ENCODE measurements around the gene ANKRD33.

ANKRD33 gene

DNA sequence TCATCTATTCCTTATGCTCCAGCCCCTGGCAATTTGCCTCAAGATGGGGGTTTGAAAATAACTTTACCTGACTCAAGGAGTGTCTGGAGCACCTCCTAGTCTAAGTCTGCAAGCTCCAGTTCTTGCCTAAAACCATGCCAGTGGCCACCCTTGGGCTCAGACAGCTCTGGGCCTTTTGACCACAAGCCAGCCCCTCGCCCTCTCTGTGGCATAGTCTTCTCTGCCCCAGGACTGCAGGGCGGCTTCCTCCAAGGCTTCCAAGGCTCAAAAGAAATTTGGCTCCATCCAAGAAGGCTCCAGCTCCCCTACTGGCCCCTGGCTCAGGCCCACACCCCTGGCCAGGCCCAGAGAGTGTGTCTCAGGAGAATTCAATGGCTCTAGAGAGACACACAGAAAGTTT is 34.2 kb downstream of the ANKRD33 start:
- no peak for DNase-seq

DNA sequence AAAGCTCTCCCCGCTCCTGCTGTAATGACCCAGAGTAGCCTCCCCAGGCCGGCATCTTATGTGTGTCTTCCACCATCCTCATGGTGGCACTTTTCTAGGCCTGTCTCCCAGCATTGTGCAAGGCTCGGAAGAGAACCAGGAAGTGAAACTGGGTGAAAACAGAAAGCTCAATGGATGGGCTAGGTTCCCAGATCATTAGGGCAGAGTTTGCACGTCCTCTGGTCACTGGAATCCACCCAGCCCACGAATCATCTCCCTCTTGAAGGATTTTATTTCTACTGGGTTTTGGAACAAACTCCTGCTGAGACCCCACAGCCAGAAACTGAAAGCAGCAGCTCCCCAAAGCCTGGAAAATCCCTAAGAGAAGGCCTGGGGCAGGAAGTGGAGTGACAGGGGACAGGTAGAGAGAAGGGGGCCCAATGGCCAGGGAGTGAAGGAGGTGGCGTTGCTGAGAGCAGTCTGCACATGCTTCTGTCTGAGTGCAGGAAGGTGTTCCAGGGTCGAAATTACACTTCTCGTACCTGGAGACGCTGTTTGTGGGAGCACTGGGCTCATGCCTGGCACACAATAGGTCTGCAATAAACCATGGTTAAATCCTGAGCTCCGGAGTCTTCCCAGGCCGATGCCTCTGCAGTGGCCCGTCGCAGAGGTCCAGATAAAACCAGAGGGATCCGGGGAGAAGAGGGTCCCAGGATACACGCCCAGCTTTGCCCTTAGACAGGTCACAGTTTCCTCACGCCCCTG is 35.0 kb downstream of the ANKRD33 start:
- peak; percentile 73 for DNase-seq

DNA sequence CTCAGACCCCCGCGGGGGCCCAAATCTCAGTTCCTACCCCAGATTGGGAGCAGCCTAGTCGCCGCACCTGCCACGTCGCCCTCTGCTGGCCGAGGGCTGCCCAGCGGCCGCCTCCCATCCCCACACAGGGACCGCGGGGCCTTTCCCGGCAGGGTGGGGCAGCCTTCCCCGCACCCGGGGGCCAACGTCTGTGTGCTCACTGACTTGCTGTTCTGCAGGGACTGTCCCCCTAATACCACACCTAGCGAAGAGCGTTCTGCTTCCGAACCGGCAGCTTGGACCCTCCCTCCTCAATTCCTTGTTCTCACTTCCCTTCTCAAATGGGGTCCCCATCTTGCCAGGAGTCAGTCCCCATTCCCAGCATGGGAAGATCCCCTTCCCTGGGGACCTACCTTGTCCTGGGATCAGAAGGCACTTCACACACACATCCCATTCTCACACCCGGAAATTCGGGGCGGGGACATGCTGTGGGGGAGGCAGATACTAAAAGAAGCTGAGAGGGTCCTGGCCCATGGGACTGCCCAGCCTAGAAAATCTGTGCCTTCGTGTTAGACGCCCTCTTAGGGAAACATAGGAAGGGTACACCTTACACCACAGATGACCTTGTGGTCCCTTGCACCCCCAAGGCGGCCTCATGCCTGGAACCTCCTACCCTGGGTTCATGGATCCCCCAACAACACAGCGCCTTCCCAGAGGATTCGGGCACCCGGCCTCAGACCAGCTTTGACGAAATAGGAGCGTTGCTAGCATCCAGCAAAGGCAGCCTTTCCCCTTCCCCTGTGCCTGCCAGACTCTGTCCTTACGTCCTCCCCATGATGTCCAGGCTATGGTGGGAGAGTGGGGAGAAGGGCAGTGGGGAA is 35.8 kb downstream of the ANKRD33 start:
- DNase-seq = peak; percentile 22

DNA sequence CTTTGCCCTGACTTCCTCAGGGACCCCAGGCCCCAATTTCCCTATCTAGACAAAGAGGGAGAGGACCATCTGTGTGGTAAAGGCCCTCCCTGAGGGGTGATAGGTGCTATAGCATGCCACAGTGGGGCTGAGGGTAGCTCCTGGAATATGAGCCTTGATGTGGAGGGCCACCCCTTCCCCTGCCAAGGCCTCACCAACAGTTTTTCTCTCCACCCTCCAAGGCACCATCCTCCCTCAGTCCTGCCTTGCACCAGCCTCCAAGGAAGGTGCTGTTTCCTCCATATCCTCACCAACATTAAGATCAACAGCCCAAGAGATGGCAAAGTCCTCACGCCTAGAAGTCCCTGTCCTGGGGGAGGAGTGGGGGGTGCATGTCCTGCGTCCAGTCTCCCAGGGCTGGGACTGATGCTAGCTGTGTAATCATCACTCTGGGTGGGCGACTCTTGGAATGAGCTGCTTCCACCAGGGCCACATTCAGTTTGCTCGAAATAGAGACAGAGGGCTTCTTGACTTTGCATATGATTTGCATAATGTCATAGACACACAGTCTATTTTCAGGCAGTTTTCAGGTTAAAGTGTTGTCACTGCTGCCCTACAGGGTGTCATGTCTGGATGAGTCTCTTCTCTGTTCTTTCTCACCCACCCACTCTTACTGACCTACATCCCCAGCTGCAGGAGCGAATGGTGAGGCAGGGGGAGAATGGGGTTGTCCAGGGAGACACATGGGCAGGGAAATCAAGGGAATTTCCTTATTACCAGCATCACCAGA is 36.8 kb downstream of the ANKRD33 start:
- no peak for DNase-seq

DNA sequence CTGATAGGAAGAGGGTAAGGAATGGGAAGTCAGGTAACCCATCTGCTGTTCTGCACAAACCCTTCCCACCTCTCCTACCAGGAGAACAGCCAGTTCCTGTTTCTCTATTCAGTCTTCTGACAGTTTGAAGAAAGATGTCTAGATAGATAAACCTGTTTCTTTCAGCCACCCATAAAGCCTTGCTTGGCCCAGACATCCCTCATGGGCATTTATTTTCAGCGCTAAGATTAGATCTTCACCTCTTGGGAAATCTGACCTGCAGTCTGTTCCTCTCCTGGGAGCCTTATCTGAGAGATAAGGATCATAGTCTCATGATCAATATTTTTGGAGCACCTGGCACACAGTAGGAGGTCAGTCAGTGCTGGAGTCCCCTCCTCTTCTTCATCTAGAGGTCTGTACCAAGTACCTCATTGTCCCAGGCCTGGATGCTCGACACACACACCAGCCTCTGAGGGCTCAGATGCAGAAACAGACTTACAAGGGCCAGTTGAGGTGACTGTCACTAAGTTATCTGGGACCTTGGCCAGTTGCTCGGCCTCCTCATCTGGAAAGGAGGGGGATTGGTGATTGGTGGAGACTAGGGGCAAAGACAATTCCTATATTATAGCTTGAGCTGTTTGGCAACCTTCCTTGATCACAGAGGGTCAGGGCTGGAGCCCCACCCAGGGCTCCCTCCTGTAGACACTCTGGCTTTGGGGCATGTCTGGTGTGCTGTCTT is 37.6 kb downstream of the ANKRD33 start:
- no peak for DNase-seq

DNA sequence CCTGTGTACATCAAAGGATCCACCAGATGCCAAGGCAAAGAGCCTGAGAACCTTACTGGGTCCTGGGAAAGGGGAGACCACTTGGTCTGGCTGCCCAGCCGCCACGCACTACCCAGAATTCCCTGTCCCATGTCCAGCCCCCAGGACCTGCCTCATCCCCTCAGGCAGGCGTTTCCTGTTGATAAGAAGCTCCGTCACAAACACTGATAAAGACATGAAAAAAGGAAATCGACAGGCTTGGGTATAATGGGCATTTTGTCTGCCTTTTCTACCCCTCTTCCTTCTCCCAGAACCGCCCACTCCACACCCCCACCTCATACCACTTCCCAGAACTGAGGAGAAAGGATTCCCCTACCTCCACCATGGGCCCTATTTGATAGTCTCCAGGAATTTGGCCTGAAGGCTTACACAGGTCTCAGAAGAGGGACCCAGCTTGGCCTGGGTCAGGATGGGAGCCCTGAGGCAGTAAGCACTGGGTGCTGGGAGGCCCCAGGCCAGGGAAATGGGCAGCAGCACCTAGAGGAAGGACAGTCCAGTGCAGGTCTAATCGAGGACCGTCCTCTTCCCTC is 38.2 kb downstream of the ANKRD33 start:
- no peak for DNase-seq

DNA sequence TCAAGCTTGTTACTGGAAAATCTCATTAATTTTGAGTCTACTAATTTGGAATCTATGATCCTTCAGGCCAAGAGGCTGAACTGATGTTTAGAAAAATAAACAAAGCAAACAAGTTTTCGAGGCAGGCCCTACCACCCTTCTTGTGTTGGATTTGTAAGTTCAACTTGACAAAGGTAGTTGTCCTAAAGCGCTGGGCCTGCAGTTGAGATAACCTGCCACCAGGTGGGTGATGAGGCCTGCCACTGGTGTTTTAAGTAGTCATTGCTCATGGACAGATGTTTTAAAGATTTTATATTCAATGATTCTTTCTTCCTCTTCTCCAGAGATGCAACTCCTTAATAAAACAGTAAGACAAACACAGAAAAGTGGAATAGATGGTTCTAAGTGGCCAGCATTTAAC is 38.8 kb downstream of the ANKRD33 start:
- peak; percentile 23 for DNase-seq

DNA sequence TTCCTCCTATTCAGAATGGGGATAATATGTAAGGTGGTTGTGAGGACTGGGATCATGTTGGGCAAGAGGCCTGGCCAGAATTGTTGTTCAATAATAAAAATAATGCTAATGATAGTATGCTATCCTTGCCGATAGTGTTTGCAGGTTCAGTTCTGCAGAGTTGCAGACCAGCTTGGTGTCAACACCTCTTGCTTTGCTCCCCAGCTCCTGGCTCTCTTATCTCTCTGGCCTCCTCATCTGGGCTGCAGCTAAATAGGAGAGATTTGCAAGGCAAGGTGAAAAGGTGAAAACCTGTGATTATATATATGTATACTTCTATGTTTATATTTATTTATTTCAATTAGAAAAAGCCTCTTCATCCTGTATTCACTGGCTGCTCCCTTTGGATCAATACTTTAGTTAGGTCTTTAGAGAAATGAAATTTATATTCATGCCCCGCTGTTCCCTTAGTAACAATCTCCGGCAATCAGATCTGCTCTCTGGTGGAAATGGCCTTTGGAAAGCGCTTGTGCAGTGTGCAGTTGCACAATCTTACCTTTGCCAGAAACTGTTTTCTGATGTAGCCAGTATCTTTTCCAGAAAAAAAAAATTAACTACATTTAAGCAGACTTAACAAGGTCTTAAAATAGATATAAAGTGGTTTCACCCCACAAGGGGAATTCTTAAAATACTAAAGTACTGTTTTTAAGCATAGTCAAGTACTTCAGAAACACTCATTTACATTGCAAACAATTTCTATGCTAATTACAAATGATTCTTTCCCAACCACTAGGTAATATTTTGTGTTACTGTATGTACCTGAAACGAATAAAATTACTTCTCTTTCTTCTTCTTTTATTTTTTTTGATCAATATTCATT is 44.5 kb downstream of the ANKRD33 start:
- DNase-seq = no peak

DNA sequence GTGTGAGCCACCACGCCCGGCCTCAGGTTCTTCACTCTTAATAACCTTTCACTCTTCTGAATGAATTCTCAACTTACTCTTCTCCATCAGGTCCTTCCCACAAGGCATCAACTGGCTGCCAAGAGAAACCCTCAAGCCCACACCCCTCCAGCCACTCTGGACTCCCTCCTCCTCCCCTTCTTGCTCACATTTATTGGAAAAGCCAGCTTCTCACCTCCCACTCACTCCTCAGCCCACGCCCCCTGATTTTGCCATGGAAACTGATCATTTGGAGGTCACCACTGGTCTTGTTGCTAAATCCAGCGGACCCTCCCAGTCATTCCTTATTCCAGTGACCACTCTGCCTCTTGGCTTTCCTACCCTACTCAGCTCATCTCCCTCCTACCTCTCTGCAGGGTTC is 46.2 kb downstream of the ANKRD33 start:
- no peak for DNase-seq

DNA sequence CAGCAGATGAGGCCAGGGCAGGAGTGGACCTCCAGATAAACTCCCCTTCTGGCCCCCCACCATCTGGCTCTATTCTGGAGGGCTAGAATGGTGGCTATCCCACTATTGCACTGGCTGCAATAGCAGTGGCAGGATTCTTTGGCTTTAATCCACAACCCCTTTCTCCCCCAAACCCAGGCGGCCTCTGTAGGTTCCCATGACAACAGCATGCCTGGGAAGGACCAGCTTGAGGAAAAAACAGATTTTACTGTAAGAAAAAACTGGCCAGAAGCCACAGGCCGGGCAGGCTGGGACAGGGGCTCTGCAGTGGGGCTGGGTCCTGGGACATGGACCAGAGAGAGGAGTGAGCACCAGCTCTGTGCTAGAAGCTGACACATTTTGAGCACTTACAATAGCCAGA is 50.0 kb downstream of the ANKRD33 start:
- no peak for DNase-seq

DNA sequence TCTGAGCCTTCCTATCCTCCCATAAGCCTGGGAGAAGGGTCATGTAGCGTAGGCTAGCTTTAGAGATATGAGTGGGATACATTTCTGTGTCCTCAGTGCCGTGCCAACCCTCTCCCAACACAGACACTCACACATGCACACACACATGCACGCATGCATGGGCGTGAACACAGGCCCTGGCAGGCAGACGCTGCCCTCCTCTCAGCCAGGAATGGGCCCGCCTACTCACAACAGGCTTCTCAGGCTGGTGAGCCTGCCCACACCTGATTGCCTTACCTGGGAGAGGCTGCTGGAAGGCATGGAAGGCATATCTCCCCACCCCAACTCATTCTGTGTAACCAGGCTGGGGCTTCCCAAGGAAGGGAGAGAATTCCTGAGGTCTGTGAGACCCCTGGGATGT is 50.8 kb downstream of the ANKRD33 start:
- no peak for DNase-seq

DNA sequence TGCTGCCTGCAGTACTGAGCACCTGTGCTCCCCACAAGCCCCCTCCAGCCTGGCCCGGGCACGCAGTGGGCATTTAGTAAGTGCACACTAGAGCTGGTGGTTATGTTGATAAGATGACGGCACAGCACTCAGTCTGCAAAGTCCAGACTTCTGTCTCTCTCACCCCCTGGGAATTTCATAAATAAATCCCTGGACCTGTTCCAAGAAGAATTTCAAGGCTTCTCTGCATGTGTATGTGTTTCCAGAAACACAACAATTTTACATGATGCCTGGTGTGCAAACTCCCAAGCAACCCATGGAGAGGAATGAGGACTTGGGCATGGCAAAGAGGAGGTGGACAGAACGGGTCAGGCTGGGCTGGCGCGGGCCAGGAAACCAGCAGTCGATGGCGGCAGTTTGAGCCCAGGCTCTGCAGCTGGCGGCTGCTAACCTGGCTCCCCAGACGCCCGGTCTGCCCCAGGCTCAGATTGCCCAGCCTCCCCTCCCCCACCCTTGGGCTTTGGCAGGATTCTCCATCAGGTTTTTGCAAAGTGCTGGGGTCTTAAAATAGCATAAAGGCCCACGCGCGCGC is 53.2 kb downstream of the ANKRD33 start:
- DNase-seq = peak; percentile 56

Measured in fibroblast of skin of right quadriceps (primary cell).